HG03457 (cell line): Measurements from ENCODE around the gene LAMC1.

Experiments used
- ATAC-seq: cut with Tn5 transposase; IDR thresholded peaks from one replicate; pipeline ENCODE4 v1.9.1; 2021; ENCODE audit warnings: moderate number of reproducible peaks; ENCODE audit not compliant: unreplicated experiment

LAMC1 gene

DNA sequence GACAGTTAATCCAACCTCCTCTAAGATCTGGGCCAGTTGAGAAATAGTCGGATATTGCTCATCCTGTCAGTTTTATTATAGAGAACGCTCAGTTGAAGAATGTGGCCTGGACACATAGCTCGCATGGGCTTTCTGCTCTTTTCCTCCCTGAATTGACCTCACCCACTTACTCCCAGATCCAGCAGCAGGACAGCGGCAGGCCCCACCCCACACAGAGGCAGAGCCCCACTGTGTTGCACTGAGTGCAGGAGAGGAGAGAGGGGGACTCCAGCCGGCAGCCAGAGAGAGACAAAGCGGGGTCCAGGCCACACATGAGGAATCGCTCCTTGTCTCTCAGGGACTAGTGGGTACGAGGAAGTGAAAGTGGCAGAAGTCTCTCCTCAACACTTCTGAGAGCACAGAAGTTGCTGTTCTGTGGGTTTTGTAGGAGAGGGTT lies 78.6 kb downstream of the LAMC1 start:
- ATAC-seq = no peak

DNA sequence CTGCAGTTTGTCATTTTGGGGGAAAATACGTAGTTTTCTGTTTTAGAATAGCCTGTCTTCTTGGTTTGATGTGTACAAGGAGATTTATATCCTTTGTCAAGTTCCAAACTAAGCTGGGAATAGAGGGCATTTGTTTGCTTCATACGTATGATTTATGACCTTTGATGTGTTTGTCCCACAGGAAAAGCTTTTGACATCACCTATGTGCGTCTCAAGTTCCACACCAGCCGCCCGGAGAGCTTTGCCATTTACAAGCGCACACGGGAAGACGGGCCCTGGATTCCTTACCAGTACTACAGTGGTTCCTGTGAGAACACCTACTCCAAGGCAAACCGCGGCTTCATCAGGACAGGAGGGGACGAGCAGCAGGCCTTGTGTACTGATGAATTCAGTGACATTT lies 79.9 kb downstream of the LAMC1 start:
- ATAC-seq = no peak

DNA sequence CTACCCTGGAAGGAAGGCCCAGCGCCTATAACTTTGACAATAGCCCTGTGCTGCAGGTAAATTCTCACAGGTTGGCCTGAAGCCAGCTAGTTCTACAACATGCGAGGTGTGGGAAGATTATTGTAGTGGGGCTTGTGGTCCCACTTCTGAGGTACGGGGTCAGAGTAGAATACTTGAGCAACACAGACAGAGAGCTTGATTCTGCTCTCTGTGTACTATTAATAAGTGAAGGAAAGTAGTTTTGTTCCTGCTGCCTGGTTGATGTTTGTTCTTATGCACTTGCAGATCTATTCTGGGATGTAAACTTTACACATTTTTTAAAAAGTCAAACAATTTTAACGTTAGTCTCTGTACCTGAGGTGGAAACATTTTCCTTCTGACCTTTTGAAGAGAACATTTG lies 80.4 kb downstream of the LAMC1 start:
- no peak for ATAC-seq

DNA sequence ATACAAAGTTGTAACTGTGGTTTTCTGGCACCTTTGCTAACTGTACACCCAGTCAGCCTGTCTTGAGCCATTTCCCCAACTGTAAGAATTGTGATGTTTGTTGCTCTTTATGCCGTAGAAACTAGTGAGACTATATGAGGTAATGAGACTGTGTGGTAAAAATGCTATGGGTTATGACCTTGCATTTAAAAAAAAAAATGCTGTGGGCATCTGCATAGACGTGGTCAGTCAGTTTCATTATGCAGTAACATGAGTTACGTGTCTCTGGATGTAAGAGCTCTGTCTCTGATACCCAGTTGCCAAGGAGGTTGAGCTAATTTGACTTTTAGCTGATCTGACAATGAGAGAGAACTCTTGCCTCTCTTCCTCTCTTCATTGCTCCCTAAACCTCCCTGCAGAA lies 82.2 kb downstream of the LAMC1 start:
- no peak for ATAC-seq

DNA sequence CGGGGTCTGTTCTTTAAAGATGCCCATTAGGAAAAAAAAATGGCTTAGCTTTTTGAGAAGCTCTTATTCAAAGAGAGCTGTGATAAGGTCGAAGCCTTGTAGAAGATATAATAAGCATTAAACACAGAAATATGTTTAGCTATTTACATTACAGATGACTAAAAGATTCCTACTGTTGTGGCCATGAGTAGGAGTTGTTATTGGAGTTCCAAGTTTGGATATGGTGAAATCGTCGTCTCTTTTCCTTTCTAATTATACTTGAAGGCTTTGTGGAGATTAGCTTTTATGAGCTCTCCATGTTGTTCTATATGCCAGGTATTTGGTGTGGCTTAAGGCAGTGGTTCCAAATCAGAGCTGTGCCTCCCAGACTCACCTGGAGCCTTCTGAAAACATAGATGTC lies 82.9 kb downstream of the LAMC1 start:
- no peak for ATAC-seq

DNA sequence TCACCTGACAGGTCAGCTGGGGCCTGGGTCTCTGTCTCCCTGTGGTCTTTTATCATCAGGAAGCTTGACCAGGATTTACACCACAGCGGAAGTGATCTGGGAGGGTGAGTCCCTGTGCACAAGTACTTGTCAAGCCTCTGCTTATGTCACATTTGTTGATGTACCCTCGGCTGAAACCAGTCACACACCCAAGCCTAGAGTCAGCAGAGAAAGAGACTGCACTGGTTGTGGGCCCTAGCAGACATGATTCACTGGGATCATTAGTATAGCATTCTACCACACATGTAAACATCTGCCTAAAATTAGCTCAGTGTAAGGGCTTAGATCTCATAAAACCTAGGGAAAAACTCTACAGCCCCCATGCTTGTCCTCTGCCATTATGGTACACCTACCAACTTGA lies 83.5 kb downstream of the LAMC1 start:
- ATAC-seq = no peak

DNA sequence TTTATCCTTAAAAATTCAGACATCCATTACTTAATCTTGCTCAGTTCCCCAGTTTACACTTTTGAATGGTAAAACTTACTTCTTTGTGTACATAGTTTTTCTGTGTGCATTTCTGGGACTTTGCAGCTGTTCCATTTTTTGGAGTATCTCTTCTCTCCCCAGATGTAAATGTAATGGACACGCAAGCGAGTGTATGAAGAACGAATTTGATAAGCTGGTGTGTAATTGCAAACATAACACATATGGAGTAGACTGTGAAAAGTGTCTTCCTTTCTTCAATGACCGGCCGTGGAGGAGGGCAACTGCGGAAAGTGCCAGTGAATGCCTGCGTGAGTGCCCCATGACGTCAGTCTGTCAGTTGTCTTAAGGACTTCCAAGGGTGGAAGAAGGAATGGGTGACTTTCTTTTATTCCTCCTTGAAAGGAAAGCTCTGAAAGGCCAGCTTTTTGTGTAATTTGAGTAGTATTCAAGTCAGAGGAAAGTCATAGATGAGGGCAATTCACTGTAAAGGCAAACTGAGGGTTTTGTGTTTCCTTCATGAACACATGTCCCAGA lies 87.2 kb downstream of the LAMC1 start:
- ATAC-seq = no peak

DNA sequence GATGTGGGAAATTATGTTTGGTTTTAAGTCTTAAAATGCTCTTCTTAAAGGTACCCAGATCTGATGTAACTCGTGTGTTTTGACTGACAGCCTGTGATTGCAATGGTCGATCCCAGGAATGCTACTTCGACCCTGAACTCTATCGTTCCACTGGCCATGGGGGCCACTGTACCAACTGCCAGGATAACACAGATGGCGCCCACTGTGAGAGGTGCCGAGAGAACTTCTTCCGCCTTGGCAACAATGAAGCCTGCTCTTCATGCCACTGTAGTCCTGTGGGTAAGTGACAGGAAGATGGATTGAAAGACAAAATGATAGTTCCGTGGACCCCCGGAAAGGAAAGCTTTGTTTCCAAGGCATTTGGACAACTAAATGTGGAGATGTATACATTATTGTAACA lies 91.2 kb downstream of the LAMC1 start:
- no peak for ATAC-seq

DNA sequence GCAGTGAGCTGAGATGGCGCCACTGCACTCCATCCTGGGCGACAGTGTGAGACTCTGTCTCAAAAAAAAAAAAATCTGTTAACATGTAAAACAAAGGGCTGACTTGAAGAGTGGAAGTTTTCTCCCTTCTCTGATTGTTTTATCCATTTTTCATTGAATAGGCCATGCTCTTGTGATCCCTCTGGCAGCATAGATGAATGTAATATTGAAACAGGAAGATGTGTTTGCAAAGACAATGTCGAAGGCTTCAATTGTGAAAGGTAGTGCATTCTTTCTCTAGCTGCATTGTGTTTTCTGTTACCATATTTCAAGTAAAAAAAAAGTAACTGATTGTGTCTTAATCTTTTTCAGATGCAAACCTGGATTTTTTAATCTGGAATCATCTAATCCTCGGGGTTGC lies 93.2 kb downstream of the LAMC1 start:
- no peak for ATAC-seq

DNA sequence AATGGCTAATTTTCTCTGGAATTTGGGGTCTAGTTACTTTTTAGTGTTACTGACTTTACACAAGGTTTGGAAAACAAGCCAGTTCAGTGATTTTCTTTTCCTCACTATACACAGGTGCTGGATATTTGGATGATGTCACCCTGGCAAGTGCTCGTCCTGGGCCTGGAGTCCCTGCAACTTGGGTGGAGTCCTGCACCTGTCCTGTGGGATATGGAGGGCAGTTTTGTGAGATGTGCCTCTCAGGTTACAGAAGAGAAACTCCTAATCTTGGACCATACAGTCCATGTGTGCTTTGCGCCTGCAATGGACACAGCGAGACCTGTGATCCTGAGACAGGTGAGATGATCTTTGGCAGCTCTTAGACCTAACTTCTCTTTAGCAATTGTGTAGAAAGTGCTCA lies 98.4 kb downstream of the LAMC1 start:
- no peak for ATAC-seq

DNA sequence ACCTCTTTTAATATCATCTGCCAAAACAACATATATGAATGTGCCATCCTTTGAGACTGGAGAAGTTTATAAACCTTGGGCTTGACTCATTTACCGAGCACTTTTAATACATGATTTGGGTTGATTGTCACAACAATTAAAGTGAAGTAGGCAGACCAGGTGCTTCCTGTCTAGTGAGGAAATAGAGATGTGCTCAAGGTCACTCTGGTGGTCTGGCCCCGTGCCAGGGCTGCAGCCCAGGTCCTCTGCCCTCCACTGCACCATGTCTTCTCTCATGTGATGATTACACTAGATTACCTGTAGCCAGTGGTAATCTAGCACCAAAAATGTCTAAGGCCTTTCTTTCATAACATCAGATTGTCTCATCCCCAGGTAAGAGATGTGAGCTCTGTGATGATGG lies 101.0 kb downstream of the LAMC1 start:
- ATAC-seq = no peak

DNA sequence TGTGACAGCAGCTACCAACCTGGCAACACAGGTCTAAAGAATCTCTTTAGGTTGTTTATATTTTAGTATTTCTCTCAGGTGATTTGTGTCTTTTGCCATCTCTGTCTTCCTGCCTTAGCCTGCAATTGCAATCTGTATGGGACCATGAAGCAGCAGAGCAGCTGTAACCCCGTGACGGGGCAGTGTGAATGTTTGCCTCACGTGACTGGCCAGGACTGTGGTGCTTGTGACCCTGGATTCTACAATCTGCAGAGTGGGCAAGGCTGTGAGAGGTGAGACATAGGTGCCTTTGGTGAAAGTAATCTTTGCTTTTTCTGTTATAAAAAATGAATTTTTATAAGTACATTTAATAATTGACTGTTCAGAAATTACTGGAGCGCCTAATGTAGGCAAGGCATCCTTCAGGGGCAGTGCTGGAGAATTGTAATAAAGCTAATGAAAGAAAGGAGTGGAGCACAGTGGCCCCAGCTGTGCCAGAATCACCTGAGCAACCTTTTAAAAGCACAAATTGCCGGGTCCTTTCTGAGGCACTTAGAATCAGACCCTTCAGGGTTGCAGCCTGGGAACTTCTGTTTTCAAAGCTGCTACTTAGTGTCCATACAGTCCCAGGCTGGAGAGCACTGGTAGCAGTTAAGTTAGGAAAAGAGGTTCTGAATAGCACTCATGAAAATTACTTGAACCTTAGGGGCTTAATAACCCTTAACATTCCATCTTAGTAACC lies 102.2 kb downstream of the LAMC1 start:
- no peak for ATAC-seq

DNA sequence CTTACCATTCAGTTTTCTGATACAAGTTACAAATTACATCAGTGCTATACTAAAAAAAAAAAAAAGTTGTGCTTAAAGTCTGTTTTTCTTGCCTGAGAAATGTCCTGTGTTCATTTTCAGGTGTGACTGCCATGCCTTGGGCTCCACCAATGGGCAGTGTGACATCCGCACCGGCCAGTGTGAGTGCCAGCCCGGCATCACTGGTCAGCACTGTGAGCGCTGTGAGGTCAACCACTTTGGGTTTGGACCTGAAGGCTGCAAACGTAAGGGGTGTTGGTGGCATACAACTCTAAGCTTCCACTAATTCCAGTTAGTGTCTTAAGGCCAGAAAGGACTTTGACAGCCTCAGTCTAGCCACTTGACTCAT lies 102.8 kb downstream of the LAMC1 start:
- no peak for ATAC-seq

DNA sequence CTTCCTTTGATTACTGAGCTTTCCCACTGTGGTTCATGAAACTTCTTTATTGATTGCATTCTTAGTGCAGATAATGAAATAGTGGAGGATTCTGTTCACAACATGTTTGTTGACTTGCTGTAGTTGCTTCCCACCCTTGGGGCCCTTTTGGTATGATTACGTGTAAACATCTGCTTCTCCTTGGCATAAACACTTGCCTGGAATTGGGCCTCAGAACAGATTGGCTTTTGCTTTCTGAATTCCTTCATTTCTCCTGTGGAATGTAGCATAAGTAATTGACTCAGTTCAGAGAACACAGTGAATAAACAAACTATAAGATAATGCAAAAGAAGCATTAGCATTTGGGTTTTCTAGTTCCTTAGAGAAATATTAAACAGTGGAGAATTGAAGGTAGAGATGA lies 103.3 kb downstream of the LAMC1 start:
- no peak for ATAC-seq

DNA sequence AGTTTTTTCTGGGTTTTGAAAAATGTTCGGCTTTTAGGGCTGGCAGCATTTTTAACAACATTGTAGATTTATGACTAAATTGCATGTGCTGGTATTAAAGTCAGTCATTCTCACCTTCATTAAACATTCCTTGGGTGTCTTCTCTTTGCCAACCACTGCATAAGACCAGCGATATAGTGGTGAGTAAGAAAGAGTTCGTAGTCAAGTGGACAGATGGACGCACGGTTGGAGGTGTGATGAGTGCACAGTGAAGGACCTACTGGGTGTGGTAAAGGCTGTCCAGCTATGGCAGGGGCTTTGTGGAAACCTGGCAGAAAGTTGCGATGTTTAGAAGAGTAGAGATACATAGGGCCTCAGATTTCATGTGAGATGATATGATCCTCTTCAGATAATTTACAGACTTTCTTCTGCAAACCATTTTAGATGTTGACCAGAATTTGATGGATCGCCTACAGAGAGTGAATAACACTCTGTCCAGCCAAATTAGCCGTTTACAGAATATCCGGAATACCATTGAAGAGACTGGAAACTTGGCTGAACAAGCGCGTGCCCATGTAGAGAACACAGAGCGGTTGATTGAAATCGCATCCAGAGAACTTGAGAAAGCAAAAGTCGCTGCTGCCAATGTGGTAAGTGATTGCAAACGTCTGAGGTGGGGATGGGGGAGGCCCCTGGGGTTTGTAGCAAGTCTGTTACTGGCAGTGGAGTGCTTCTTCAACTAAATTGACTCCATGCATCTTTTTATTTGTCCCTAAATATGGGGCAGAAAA lies 106.9 kb downstream of the LAMC1 start:
- no peak for ATAC-seq

DNA sequence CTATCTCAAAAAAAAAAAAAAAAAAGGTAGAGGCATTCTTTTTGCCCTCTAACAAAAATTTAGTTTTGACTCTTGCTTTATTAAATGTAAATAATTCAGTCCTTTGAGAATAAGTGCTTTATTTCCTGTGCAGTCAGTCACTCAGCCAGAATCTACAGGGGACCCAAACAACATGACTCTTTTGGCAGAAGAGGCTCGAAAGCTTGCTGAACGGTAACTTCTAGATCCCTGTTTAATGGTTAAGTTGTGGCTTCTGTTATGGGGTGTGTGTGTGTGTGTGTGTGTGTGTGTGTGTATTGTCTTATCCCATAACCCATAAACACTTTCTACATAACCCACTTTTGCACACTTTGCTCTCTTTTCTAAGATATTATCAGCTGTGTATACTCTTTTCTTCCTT lies 107.9 kb downstream of the LAMC1 start:
- no peak for ATAC-seq

DNA sequence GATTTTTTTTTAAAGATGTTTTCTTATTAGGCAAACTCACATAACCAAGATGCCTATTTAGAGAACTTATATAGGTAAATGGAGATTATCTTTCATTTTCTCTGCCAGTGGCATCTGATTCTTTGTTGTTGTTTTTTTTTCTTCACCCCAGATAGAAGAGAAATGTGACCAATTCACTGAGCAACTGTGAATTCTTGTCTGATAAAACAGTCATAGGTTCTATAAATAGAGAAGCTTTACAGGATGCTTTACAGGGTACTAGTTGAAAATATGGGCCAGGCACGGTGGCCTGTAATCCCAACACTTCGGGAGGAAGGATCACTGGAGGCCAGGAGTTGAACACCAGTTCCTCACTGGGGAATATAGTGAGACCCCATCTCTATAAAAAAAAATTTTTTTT lies 112.1 kb downstream of the LAMC1 start:
- no peak for ATAC-seq

DNA sequence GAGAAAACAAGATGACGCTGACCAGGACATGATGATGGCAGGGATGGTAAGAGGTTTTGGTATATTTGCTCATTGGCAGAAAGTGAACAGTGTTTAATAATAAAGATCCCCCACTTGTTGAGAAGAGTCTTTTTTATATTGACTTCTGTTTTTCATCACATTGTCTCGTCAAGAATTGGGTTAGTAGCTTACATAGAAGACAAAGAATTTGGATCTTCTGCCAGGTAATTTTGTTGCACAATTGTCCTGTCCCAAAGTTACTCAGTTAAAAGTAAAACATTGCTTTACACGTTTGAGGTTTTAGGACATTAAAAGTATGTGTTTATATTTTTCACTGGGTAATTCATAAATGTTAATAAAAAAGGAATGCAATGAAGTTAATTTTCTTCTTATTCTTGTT lies 114.6 kb downstream of the LAMC1 start:
- ATAC-seq = no peak

DNA sequence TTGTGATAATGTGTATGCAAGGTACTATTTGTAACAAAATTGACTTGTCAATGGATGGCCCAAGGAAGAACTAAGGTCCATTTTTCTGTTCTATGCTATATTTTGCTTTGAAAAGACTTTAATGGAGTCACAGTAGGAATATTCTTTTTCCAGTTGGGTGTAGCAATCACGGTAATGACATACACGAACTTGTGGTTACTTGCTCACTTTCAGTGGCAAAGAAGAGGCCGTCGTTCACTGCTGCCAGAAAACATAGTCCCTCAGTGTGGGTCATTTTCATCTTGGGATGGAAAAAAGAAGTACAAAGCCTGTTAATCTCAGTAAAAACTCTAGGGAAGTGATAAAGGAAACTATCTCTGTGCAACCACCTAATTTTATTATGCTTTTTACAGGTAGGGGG lies 115.1 kb downstream of the LAMC1 start:
- ATAC-seq = no peak

DNA sequence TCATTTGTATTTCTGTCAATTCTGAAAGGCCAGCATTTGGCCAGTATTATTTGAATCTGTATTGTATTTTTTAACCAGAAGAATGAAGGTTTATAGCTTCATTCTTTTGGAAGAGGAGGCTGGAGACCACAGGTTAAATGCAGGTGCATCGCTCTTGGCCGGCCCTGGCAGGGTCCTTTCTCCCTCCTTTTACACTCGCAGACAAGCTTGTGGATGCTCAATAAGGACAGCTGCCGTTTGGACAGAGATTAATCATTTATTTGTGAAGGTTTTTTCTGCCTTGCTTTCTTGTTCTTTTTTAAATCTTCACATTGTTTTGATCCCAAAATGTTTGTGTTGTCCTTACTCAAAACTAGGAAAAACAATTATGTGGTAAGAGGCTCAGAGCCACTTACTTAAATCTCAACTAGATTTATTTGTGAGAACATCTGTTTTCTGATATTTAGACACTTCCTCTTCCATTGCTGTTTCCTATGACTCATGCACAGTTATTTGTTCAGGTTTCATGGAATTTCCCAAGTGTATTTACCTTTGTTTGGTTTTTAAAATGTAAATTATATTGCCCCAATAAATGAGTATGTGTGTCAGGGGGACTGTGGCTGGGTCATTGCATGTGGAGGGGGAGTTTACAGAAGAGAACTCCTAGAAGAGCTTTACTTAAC lies 116.2 kb downstream of the LAMC1 start:
- ATAC-seq = no peak

DNA sequence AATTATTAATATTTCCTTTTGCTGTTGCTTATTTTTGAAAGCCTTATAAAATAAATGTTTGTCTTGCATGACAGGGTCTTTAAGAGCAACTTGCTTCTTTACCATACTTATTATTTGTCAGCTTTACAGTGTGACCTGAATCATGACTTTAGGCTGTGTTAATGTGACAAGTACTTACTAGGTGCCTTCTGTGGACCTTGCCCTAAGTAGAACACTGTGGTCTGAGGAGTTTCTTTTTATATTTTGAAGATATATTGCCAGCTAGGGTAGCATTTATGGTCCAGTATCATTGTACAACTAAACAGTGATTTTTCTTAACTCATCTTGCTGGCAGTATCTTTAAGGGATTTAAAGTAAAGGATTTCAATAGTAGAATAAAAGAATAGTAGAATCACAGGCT lies 117.4 kb downstream of the LAMC1 start:
- ATAC-seq = no peak

DNA sequence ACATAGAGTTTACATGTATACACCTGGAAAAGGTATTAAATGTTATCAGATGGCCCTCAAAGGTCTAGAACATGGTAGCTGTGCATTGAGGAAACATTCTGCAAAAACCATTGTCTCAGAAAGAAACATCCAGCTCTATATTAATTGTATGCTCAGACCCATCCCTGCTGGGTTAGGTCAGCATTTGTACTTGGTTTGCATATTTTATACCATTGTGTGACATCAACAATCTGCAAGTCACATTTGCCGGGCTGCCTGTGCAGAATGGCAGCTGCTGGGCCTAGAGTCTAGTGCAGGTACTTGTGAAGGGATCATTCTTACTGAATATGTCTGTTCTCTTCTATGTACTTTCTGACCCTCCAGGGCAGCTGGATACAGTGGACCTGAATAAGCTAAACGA lies 119.0 kb downstream of the LAMC1 start:
- no peak for ATAC-seq
